IMR-90 (cell line): ENCODE data around the gene TAF4. TPM values are rescaled to one million over a fixed set of nuclear protein-coding genes. Genes with fewer than 3 reads are reported as not detected.

Experiments
- ATAC-seq: fragments of 200-7000 bp; cut with Tn5 transposase; 2 replicates; pipeline ENCODE4 v1.9.1; 2020; ENCODE audit warnings: low read depth, mild to moderate bottlenecking, moderate library complexity
- BruUV-seq: library from RNA; stranded (reverse); fragments of 400-500 nt; replicated peaks from 2 replicates; lab custom pipeline; 2021; lab: Mats Ljungman, UMichigan
- CTCF ChIA-PET: fragments of 300-600 bp; formaldehyde crosslinking; extraction: SDS; loops from one replicate; lab custom pipeline; 2021; ENCODE audit warnings: antibody characterized with exemption; lab: Yijun Ruan, JAX
- POLR2A ChIA-PET: fragments of 300-600 bp; sonication (Branson Sonifier 250); formaldehyde crosslinking; loops from one replicate; lab custom pipeline; 2022; ENCODE audit warnings: antibody characterized with exemption; ENCODE audit not compliant: unreplicated experiment; lab: Charles Lee
- DNase-seq: peaks from one replicate; pipeline ENCODE4 v3.0.0; 2013
- H2AFZ ChIP-seq: replicated peaks from 2 replicates; pipeline ENCODE3; 2013; ENCODE audit warnings: low read length, mild to moderate bottlenecking; ENCODE audit not compliant: poor library complexity
- H2AK5ac ChIP-seq: 2 replicates; pipeline ENCODE4 v1.6.1; 2013; ENCODE audit warnings: low read depth, low read length, inconsistent platforms
- H2AK9ac ChIP-seq: replicated peaks from 2 replicates; pipeline ENCODE3; 2013; ENCODE audit warnings: mild to moderate bottlenecking, low read depth, low read length, moderate library complexity; ENCODE audit not compliant: poor library complexity
- H2BK120ac ChIP-seq: 2 replicates; pipeline ENCODE4 v1.6.1; 2013; ENCODE audit warnings: low read depth, low read length, inconsistent platforms
- H2BK15ac ChIP-seq: 3 replicates; pipeline ENCODE4 v1.6.1; 2013; ENCODE audit warnings: low read depth, low read length, inconsistent platforms
- H2BK20ac ChIP-seq: 2 replicates; pipeline ENCODE4 v1.6.1; 2013; ENCODE audit warnings: low read depth, mild to moderate bottlenecking, inconsistent platforms, low read length, moderate library complexity
- H2BK5ac ChIP-seq: 2 replicates; pipeline ENCODE4 v1.6.1; 2013; ENCODE audit warnings: mild to moderate bottlenecking, low read depth, low read length, inconsistent platforms; ENCODE audit not compliant: poor library complexity, severe bottlenecking
- H3K14ac ChIP-seq: replicated peaks from 2 replicates; pipeline ENCODE4 v1.6.1; 2013; ENCODE audit warnings: low read depth, low read length, inconsistent platforms
- H3K18ac ChIP-seq: 2 replicates; pipeline ENCODE4 v1.6.1; 2013; ENCODE audit warnings: low read depth, low read length, control low read depth
- H3K23ac ChIP-seq: 2 replicates; pipeline ENCODE4 v1.6.1; 2013; ENCODE audit warnings: low read depth, low read length, inconsistent platforms
- H3K27ac ChIP-seq: 2 replicates; pipeline ENCODE4 v1.5.1; 2013; ENCODE audit warnings: mild to moderate bottlenecking, control low read depth, low read length; ENCODE audit not compliant: insufficient read depth
- H3K27me3 ChIP-seq: 2 replicates; pipeline ENCODE4 v1.6.1; 2013; ENCODE audit warnings: low read length; ENCODE audit not compliant: control insufficient read depth, insufficient read depth
- H3K36me3 ChIP-seq: 2 replicates; pipeline ENCODE4 v1.6.1; 2013; ENCODE audit warnings: low read length, mixed read lengths; ENCODE audit not compliant: control insufficient read depth, insufficient read depth
- H3K4ac ChIP-seq: 2 replicates; pipeline ENCODE4 v1.6.1; 2013; ENCODE audit warnings: low read depth, low read length, inconsistent platforms
- H3K4me1 ChIP-seq: 2 replicates; pipeline ENCODE4 v1.6.1; 2013; ENCODE audit warnings: low read length, mixed read lengths; ENCODE audit not compliant: control insufficient read depth, insufficient read depth
- H3K4me2 ChIP-seq: 2 replicates; pipeline ENCODE4 v1.6.1; 2013; ENCODE audit warnings: low read depth, mild to moderate bottlenecking, control low read depth, low read length, moderate library complexity
- H3K4me3 ChIP-seq: 2 replicates; pipeline ENCODE4 v1.5.1; 2013; ENCODE audit warnings: low read depth, mild to moderate bottlenecking, control low read depth, low read length, moderate library complexity; ENCODE audit not compliant: insufficient read depth
- H3K56ac ChIP-seq: 2 replicates; pipeline ENCODE4 v1.6.1; 2013; ENCODE audit warnings: low read length, inconsistent platforms; ENCODE audit not compliant: insufficient read depth; ENCODE audit errors: extremely low read depth
- H3K79me1 ChIP-seq, 2 experiments: 2 replicates each; pipeline ENCODE4 v1.6.1; 2013; ENCODE audit warnings: low read length in 2 of 2, inconsistent platforms in 1 of 2, low read depth in 1 of 2
- H3K9ac ChIP-seq: 2 replicates; pipeline ENCODE4 v1.6.1; 2013; ENCODE audit warnings: low read depth, low read length, control low read depth
- H3K9me1 ChIP-seq: 2 replicates; pipeline ENCODE4 v1.6.1; 2013; ENCODE audit warnings: low read length, inconsistent platforms; ENCODE audit not compliant: insufficient read depth
- H3K9me3 ChIP-seq: 2 replicates; pipeline ENCODE4 v1.6.1; 2013; ENCODE audit warnings: low read length; ENCODE audit not compliant: control insufficient read depth, insufficient read depth
- H4K20me1 ChIP-seq: 2 replicates; pipeline ENCODE4 v1.6.1; 2013; ENCODE audit warnings: low read length, inconsistent platforms; ENCODE audit not compliant: insufficient read depth
- H4K5ac ChIP-seq: 2 replicates; pipeline ENCODE4 v1.6.1; 2013; ENCODE audit warnings: mild to moderate bottlenecking, low read depth, low read length, control low read depth
- H4K8ac ChIP-seq, 2 experiments: 2 replicates each; pipeline ENCODE4 v1.6.1; 2013; ENCODE audit warnings: low read depth in 2 of 2, low read length in 2 of 2, control low read depth in 1 of 2, inconsistent platforms in 1 of 2
- H4K91ac ChIP-seq: 2 replicates; pipeline ENCODE4 v1.6.1; 2013; ENCODE audit warnings: low read depth, low read length, inconsistent platforms; ENCODE audit not compliant: insufficient read depth
- BHLHE40 ChIP-seq: fragments of 150-350 bp; IDR thresholded peaks from 2 replicates; pipeline ENCODE4 v1.6.1; 2016; ENCODE audit warnings: mild to moderate bottlenecking, low read depth, low read length
- CHD1 ChIP-seq: IDR thresholded peaks from 2 replicates; pipeline ENCODE4 v1.6.1; 2012; ENCODE audit warnings: low read depth, low read length, improper control_type of control experiment
- CTCF ChIP-seq: conservative IDR thresholded peaks from 2 replicates; pipeline ENCODE4 v1.5.1; 2012; ENCODE audit warnings: mild to moderate bottlenecking, low read depth, low read length, improper control_type of control experiment
- MAFK ChIP-seq: IDR thresholded peaks from 2 replicates; pipeline ENCODE4 v1.6.1; 2012; ENCODE audit warnings: low read depth, low read length, improper control_type of control experiment
- MAZ ChIP-seq: IDR thresholded peaks from 2 replicates; pipeline ENCODE4 v1.6.1; 2012; ENCODE audit warnings: low read depth, mild to moderate bottlenecking, low read length, improper control_type of control experiment, moderate library complexity, borderline replicate concordance
- MXI1 ChIP-seq: IDR thresholded peaks from 2 replicates; pipeline ENCODE4 v1.6.1; 2012; ENCODE audit warnings: low read depth, mild to moderate bottlenecking, low read length, moderate library complexity, borderline replicate concordance
- NFE2L2 ChIP-seq: fragments of 150-350 bp; IDR thresholded peaks from 2 replicates; pipeline ENCODE4 v1.6.1; 2016; ENCODE audit warnings: low read depth, mild to moderate bottlenecking, low read length
- POLR2A ChIP-seq: IDR thresholded peaks from 2 replicates; pipeline ENCODE4 v1.6.1; 2012; ENCODE audit warnings: mild to moderate bottlenecking, low read depth, low read length
- RFX5 ChIP-seq: IDR thresholded peaks from 2 replicates; pipeline ENCODE4 v1.8.0; 2012; ENCODE audit warnings: low read depth, mild to moderate bottlenecking, low read length, moderate library complexity
- WGBS, 2 experiments: methylation state at CpG; one replicate each; pipeline versions ENCODE4 v1.1.5 to v1.1.7; 2013; ENCODE audit warnings: missing lambda C conversion rate in 2 of 2; ENCODE audit not compliant: insufficient read length in 1 of 2; ENCODE audit errors: extremely low coverage in 2 of 2; 5-methylcytosine and 5-hydroxymethylcytosine counted together
- dilution Hi-C: fragments of 300-500 bp; cut with HindIII; formaldehyde crosslinking; loops from one replicate; pipeline ENCODE4 v1.14.3; 2018; ENCODE audit warnings: low sequenced_read_pairs; ENCODE audit not compliant: unreplicated experiment
- in situ Hi-C: fragments of 300-500 bp; cut with MboI; formaldehyde crosslinking; loops from 3 replicates; pipeline ENCODE4 v1.14.3; 2019; ENCODE audit warnings: low sequenced_read_pairs, inconsistent platforms, mixed read lengths
- intact Hi-C: fragments of 100-400 bp; cut with micrococcal nuclease; formaldehyde crosslinking; loops from 2 replicates; pipeline ENCODE4 v1.10.0; 2022
- polyA plus RNA-seq, 3 experiments: library from polyadenylated mRNA; depleted of rRNA; stranded (reverse); fragments of >200 nt; gene quantifications; 2 replicates each; pipeline ENCODE4 v1.2.3, GENCODE V29; 2012; ENCODE audit warnings: low replicate concordance in 1 of 3
- total RNA-seq: library from RNA; depleted of rRNA; stranded (reverse); fragments of >200 nt; gene quantifications from 2 replicates; pipeline ENCODE4 v1.2.3, GENCODE V29; 2012

Gene TAF4
- total and polyA plus RNA-seq, 2 of the 4 experiments (the other 2 are of a cell fraction): 1.4 to 5.1 TPM

GRCh38 chr20:62066339-62066982 is 780 bp upstream of the TAF4 start:
- Histone ChIP-seq H3K23ac (peak overlapping the region; percentile 58), H4K8ac (peak overlapping the region; percentile 75 to 80), H3K9me3 (no peaks in the 10 kb centered on the region), H2AFZ (peak overlapping the region; percentile 86), H3K56ac (peak overlapping the region; percentile 5; the same call in 1 of the 2 replicates), H2BK15ac (0 out of 3 replicates have a peak overlapping the region, but pooled peaks have one; percentile 8), H3K27me3 (no peaks in the 10 kb centered on the region), H3K9me1 (no peaks in the 10 kb centered on the region; the same call in none of the 2 replicates), H3K79me1 (peaks cover 14 to 38% of the 10 kb centered on the region in 2 experiments), H2BK5ac (peak overlapping the region; percentile 68), H2BK120ac (no peak overlapping the region), H2BK20ac (no peak overlapping the region), H3K4me2 (peak overlapping the region; percentile 96), H3K4me1 (peaks cover 16% of the 10 kb centered on the region), H3K4me3 (peak overlapping the region; percentile 67), H2AK9ac (peak overlapping the region; percentile 56), H3K9ac (peak overlapping the region; percentile 89), H4K91ac (no peak overlapping the region; the same call in 1 of the 2 replicates), H3K36me3 (0 out of 2 replicates have a peak, but pooled peaks cover 1% of the 10 kb centered on the region), H3K14ac (peak overlapping the region; percentile 68), H3K18ac (peak overlapping the region; percentile 6; the same call in 1 of the 2 replicates), H4K20me1 (peaks cover 24% of the 10 kb centered on the region), H3K27ac (peak overlapping the region; percentile 84), H2AK5ac (peak overlapping the region; percentile 23; the same call in 1 of the 2 replicates), H3K4ac (peak overlapping the region; percentile 76), H4K5ac (peak overlapping the region; percentile 62)
- ChIA-PET CTCF (no interaction called here), POLR2A (interaction anchor here (0.6 kb wide), 1 partner anchor 37 kb away, joined by 3 read pairs; no protein-coding TSS in a partner anchor)
- TF ChIP-seq BHLHE40 (no peak), CTCF (no peak), MAFK (no peak), NFE2L2 (no peak), RFX5 (no peak), MXI1 (no peak), CHD1 (no peak), MAZ (no peak), POLR2A (no peak; the same call in 1 of the 2 replicates)
- dilution Hi-C loops (no loop called here), intact Hi-C loops (no loop called here), in situ Hi-C loops (no loop called here)
- no TSS peak for BruUV-seq
- DNase-seq (no peak), ATAC-seq (peak; percentile 16)
- 6% methylated on average over 3 of the region's 47 CpGs; no CpG with 5 or more reads in 1 of the 2 experiments for whole genome bisulfite sequencing, 2 experiments
